Panc1 (cell line): ENCODE measurements around the gene BASP1. TPM values are rescaled to one million over a fixed set of nuclear protein-coding genes. Genes with fewer than 3 reads are reported as not detected.
A peak's percentile ranks its signal among the peaks of the same experiment; 100 is the strongest.

ENCODE experiments used
- ATAC-seq: fragments of 200-7000 bp; cut with Tn5 transposase; 2 replicates; pipeline ENCODE4 v1.9.1; 2020; ENCODE audit warnings: mild to moderate bottlenecking, moderate library complexity
- BruUV-seq: library from RNA; stranded (reverse); fragments of 400-500 nt; replicated peaks from 2 replicates; lab custom pipeline; 2021; lab: Mats Ljungman, UMichigan
- CTCF ChIA-PET: fragments of 300-600 bp; sonication (Branson Sonifier 250); formaldehyde crosslinking; loops from one replicate; lab custom pipeline; 2022; ENCODE audit warnings: antibody characterized with exemption; lab: Charles Lee
- POLR2A ChIA-PET: fragments of 300-600 bp; sonication (Branson Sonifier 250); formaldehyde crosslinking; loops from one replicate; lab custom pipeline; 2022; ENCODE audit warnings: antibody characterized with exemption; lab: Charles Lee
- DNase-seq: peaks from one replicate; pipeline ENCODE4 v3.0.0-alpha.2; 2010; ENCODE audit warnings: low read depth, low spot score
- H3K27ac ChIP-seq: 2 replicates; pipeline ENCODE4 v1.5.1; 2011; ENCODE audit warnings: mild to moderate bottlenecking, low read length, inconsistent platforms
- H3K27me3 ChIP-seq: fragments of 200-500 bp; sonication (Bioruptor generic); 2 replicates; pipeline ENCODE4 v1.6.0; 2014; ENCODE audit warnings: low read length, inconsistent platforms; ENCODE audit not compliant: control insufficient read depth, insufficient read depth
- H3K36me3 ChIP-seq: fragments of 200-500 bp; sonication (Bioruptor generic); 2 replicates; pipeline ENCODE4 v1.5.1; 2014; ENCODE audit warnings: inconsistent platforms, mild to moderate bottlenecking, low read length, moderate library complexity; ENCODE audit not compliant: control insufficient read depth, insufficient read depth
- H3K4me1 ChIP-seq: 2 replicates; pipeline ENCODE4 v1.5.1; 2011; ENCODE audit warnings: inconsistent platforms, mild to moderate bottlenecking, low read length, moderate library complexity; ENCODE audit not compliant: control insufficient read depth, insufficient read depth
- H3K4me3 ChIP-seq, 2 experiments: 2 replicates each; pipeline ENCODE4 v1.5.1; 2011 to 2012; ENCODE audit warnings: low read depth in 2 of 2, low read length in 2 of 2, mild to moderate bottlenecking in 2 of 2, inconsistent platforms in 1 of 2, moderate library complexity in 1 of 2
- H3K9me3 ChIP-seq: fragments of 200-500 bp; sonication (Bioruptor generic); 2 replicates; pipeline ENCODE4 v1.5.1; 2014; ENCODE audit warnings: low read depth, mild to moderate bottlenecking, inconsistent platforms, low read length, moderate library complexity; ENCODE audit not compliant: control insufficient read depth, insufficient read depth
- POLR2AphosphoS5 ChIP-seq: IDR thresholded peaks from 2 replicates; pipeline ENCODE4 v1.6.1; 2012; ENCODE audit warnings: mild to moderate bottlenecking, low read depth, low read length, moderate library complexity
- SIN3A ChIP-seq: IDR thresholded peaks from 2 replicates; pipeline ENCODE4 v1.6.1; 2012; ENCODE audit warnings: low read depth, mild to moderate bottlenecking, low read length, moderate library complexity, borderline replicate concordance; ENCODE audit not compliant: insufficient read depth
- TCF7L2 ChIP-seq: IDR thresholded peaks from 2 replicates; pipeline ENCODE4 v1.6.1; 2011; ENCODE audit warnings: mild to moderate bottlenecking, low read depth, low read length, inconsistent platforms
- in situ Hi-C: cut with HindIII; loops from 2 replicates; pipeline ENCODE4 v1.10.0; 2016; ENCODE audit warnings: low sequenced_read_pairs, low pct_unique_long_range_greater_than_20kb
- intact Hi-C: fragments of 100-400 bp; cut with micrococcal nuclease; formaldehyde crosslinking; loops from one replicate; pipeline ENCODE4 v1.10.0; 2022; ENCODE audit not compliant: unreplicated experiment
- total RNA-seq: library from RNA; stranded (reverse); gene quantifications from one replicate; pipeline ENCODE4 v1.2.1, GENCODE V29; 2021; ENCODE audit not compliant: unreplicated experiment
- TF ChIP-seq, protein P1 (sequence below), 2 experiments: IDR thresholded peaks; 2 replicates each; pipeline ENCODE4 v1.6.1; 2011 to 2012; ENCODE audit warnings: low read depth in 2 of 2, control low read depth in 1 of 2, low read length in 1 of 2, mild to moderate bottlenecking in 1 of 2, moderate library complexity in 1 of 2; ENCODE audit not compliant: insufficient read depth in 1 of 2
- TF ChIP-seq, protein P2 (sequence below): fragments of 450-650 bp; IDR thresholded peaks from 2 replicates; pipeline ENCODE4 v1.5.1; 2017; ENCODE audit warnings: mild to moderate bottlenecking

The BASP1 gene
- total RNA-seq, 1 experiment from 2014 or later: 217 TPM

DNA sequence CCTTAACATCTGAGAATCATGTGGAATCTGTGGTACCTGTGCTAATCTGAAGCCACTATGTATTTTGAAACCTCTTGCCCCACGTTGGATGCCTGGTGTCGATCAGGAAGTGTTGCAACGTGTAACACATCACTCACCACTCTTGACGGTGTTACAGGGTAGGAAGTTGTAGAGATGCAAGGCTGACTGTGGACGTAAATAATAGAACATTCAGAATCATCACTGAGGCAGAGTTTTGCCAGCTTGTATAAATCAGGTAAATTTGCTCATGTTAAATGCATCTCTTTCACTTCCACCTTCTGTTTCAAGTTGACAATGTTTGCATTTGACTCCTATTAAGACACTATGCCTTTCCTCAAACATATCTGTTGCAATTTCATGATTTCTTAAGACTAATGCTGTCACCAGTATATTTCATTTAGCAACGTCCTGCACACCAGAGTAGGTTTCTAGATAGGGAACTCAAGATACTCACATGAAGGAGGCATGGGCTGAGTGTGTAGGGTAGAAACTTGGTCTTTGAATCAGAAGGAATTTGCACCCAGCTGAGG is 38.1 kb downstream of the BASP1 start:
- in situ Hi-C loops: no loop called here
- Histone ChIP-seq H3K27me3 (no peaks in the 10 kb centered on the region), H3K27ac (peak overlapping the region; percentile 45), H3K4me1 (peaks cover 63% of the 10 kb centered on the region), H3K4me3 (no peak overlapping the region), H3K9me3 (peaks cover 6% of the 10 kb centered on the region; the same call in 1 of the 2 replicates), H3K36me3 (peaks cover 8% of the 10 kb centered on the region; the same call in 1 of the 2 replicates)
- no peak for DNase-seq
- intact Hi-C loops: no loop called here
- no TSS peak for BruUV-seq
- CTCF ChIA-PET: no interaction called here
- POLR2A ChIA-PET: no interaction called here
- ATAC-seq: no peak
- TF ChIP-seq, protein P1, sequence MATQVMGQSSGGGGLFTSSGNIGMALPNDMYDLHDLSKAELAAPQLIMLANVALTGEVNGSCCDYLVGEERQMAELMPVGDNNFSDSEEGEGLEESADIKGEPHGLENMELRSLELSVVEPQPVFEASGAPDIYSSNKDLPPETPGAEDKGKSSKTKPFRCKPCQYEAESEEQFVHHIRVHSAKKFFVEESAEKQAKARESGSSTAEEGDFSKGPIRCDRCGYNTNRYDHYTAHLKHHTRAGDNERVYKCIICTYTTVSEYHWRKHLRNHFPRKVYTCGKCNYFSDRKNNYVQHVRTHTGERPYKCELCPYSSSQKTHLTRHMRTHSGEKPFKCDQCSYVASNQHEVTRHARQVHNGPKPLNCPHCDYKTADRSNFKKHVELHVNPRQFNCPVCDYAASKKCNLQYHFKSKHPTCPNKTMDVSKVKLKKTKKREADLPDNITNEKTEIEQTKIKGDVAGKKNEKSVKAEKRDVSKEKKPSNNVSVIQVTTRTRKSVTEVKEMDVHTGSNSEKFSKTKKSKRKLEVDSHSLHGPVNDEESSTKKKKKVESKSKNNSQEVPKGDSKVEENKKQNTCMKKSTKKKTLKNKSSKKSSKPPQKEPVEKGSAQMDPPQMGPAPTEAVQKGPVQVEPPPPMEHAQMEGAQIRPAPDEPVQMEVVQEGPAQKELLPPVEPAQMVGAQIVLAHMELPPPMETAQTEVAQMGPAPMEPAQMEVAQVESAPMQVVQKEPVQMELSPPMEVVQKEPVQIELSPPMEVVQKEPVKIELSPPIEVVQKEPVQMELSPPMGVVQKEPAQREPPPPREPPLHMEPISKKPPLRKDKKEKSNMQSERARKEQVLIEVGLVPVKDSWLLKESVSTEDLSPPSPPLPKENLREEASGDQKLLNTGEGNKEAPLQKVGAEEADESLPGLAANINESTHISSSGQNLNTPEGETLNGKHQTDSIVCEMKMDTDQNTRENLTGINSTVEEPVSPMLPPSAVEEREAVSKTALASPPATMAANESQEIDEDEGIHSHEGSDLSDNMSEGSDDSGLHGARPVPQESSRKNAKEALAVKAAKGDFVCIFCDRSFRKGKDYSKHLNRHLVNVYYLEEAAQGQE (IDR thresholded peaks at IDR 0.05; ENCODE audit: insufficient read depth in 1 of 2, low read depth in 2 of 2, low read length in 1 of 2): no peak
- TF ChIP-seq POLR2AphosphoS5: no peak
- TF ChIP-seq TCF7L2: no peak
- no peak for TF ChIP-seq SIN3A
- TF ChIP-seq, protein P2, sequence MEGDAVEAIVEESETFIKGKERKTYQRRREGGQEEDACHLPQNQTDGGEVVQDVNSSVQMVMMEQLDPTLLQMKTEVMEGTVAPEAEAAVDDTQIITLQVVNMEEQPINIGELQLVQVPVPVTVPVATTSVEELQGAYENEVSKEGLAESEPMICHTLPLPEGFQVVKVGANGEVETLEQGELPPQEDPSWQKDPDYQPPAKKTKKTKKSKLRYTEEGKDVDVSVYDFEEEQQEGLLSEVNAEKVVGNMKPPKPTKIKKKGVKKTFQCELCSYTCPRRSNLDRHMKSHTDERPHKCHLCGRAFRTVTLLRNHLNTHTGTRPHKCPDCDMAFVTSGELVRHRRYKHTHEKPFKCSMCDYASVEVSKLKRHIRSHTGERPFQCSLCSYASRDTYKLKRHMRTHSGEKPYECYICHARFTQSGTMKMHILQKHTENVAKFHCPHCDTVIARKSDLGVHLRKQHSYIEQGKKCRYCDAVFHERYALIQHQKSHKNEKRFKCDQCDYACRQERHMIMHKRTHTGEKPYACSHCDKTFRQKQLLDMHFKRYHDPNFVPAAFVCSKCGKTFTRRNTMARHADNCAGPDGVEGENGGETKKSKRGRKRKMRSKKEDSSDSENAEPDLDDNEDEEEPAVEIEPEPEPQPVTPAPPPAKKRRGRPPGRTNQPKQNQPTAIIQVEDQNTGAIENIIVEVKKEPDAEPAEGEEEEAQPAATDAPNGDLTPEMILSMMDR: no peak

DNA sequence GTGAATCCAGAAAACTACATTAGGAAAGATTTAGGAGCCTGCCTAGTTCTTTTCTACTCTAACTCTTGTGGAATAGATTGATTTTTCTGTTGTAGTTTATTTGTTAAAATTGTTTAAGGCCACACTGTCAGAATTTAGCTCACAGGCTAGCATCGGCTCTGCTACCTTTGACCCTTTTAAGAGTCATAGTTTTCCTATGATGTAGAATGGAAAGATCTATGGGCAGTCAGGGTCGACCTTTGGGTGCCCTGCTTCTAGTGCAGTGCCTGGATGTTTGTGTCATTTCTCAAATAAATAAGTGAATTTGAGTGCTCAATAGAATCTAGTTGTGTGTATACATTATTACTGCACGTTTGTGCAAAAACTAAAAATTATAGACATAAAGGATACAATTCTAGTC is 38.7 kb downstream of the BASP1 start:
- in situ Hi-C loops (no loop called here), intact Hi-C loops (no loop called here)

More for the DNA sequence above, 38.7 kb downstream of the BASP1 start:
- no TSS peak for BruUV-seq
- POLR2A ChIA-PET: no interaction called here
- CTCF ChIA-PET: no interaction called here
- Histone ChIP-seq H3K36me3 (peaks cover 7% of the 10 kb centered on the region; the same call in 1 of the 2 replicates), H3K27me3 (no peaks in the 10 kb centered on the region), H3K9me3 (peaks cover 6% of the 10 kb centered on the region; the same call in 1 of the 2 replicates), H3K4me3 (no peak overlapping the region), H3K4me1 (peaks cover 64% of the 10 kb centered on the region), H3K27ac (peak overlapping the region; percentile 42)
- DNase-seq: no peak
- TF ChIP-seq SIN3A (no peak), TCF7L2 (no peak), POLR2AphosphoS5 (no peak)
- TF ChIP-seq, protein P1 (IDR thresholded peaks at IDR 0.05; ENCODE audit: insufficient read depth in 1 of 2, low read depth in 2 of 2, low read length in 1 of 2): no peak
- TF ChIP-seq, protein P2: no peak
- ATAC-seq: no peak
